Activated CD8-positive, alpha-beta memory T cell treated with anti-CD3 and anti-CD28 coated beads for 4 hours (primary cell): ENCODE results near the gene ISX.

Source experiments
- DNase-seq, 2 donors: peaks; one replicate each; pipeline ENCODE4 v3.0.0-alpha.2; 2020; ENCODE audit warnings: low read depth in 2 of 2

The ISX gene

GRCh38 chr22:35111244-35111643, 45.3 kb downstream of the ISX start:
- DNase-seq, result no peak

GRCh38 chr22:35113341-35113740, 47.4 kb downstream of the ISX start:
- no peak for DNase-seq

- DNase-seq, result no peak
Observed at GRCh38 chr22:35114131-35114980, 48.4 kb downstream of the ISX start.

GRCh38 chr22:35115515-35115914, 49.6 kb downstream of the ISX start:
- no peak for DNase-seq

GRCh38 chr22:35116269-35116668, 50.3 kb downstream of the ISX start:
- no peak for DNase-seq

GRCh38 chr22:35116817-35117216, 50.9 kb downstream of the ISX start:
- no peak for DNase-seq

GRCh38 chr22:35119494-35119893, 53.5 kb downstream of the ISX start:
- DNase-seq, result no peak

- no peak for DNase-seq
Observed at GRCh38 chr22:35124691-35125219, 58.8 kb downstream of the ISX start.

GRCh38 chr22:35126993-35127392, 61.0 kb downstream of the ISX start:
- no peak for DNase-seq

GRCh38 chr22:35128637-35129036, 62.7 kb downstream of the ISX start:
- DNase-seq, result no peak

GRCh38 chr22:35131525-35132000, 65.6 kb downstream of the ISX start:
- no peak for DNase-seq

GRCh38 chr22:35132568-35132967, 66.6 kb downstream of the ISX start:
- DNase-seq, result no peak

- no peak for DNase-seq
Observed at GRCh38 chr22:35133702-35134380, 67.9 kb downstream of the ISX start.

- DNase-seq, result no peak
Observed at GRCh38 chr22:35134637-35135036, 68.7 kb downstream of the ISX start.

GRCh38 chr22:35135165-35135564, 69.2 kb downstream of the ISX start:
- no peak for DNase-seq
